Measurements from ENCODE around the gene TTYH2.

TTYH2 gene

GRCh38 chr17:74192950-74193781, 20.2 kb upstream of the TTYH2 start:
- no peaks in the 10 kb centered on the region for H3K36me3 ChIP-seq (ENCODE audit: control insufficient read depth in 1 of 2, insufficient read depth in 2 of 2, low read length in 2 of 2)
- H3K9ac ChIP-seq (ENCODE audit: low read depth in 1 of 2, low read length in 2 of 2) = no peak overlapping the region
- H3K4me3 ChIP-seq (ENCODE audit: low read depth in 1 of 2, low read length in 2 of 2) = peak overlapping the region in 1 of 2 donors; percentile 23
- no peaks in the 10 kb centered on the region for H3K9me3 ChIP-seq (ENCODE audit: control insufficient read depth in 1 of 2, low read length in 2 of 2)
- H3K27me3 ChIP-seq (ENCODE audit: control insufficient read depth in 1 of 2, insufficient read depth in 2 of 2, low read length in 2 of 2) = peaks cover 5 to 12% of the 10 kb centered on the region in 2 donors
- peaks cover 6 to 9% of the 10 kb centered on the region in 2 donors for H3K4me1 ChIP-seq (ENCODE audit: control insufficient read depth in 1 of 2, insufficient read depth in 2 of 2, low read length in 2 of 2)
- no peak overlapping the region for H3K27ac ChIP-seq (ENCODE audit: low read depth, low read length)

GRCh38 chr17:74194682-74195081, 18.7 kb upstream of the TTYH2 start:
- Histone ChIP-seq H3K4me3 (ENCODE audit: low read depth in 1 of 2, low read length in 2 of 2) (no peak overlapping the region), H3K9ac (ENCODE audit: low read depth in 1 of 2, low read length in 2 of 2) (no peak overlapping the region), H3K27me3 (ENCODE audit: control insufficient read depth in 1 of 2, insufficient read depth in 2 of 2, low read length in 2 of 2) (peaks cover 5 to 12% of the 10 kb centered on the region in 2 donors), H3K27ac (ENCODE audit: low read depth, low read length) (no peak overlapping the region), H3K4me1 (ENCODE audit: control insufficient read depth in 1 of 2, insufficient read depth in 2 of 2, low read length in 2 of 2) (peaks cover 6 to 12% of the 10 kb centered on the region in 2 donors), H3K36me3 (ENCODE audit: control insufficient read depth in 1 of 2, insufficient read depth in 2 of 2, low read length in 2 of 2) (no peaks in the 10 kb centered on the region), H3K9me3 (ENCODE audit: control insufficient read depth in 1 of 2, low read length in 2 of 2) (no peaks in the 10 kb centered on the region)

GRCh38 chr17:74196541-74197317, 16.6 kb upstream of the TTYH2 start:
- Histone ChIP-seq H3K4me1 (ENCODE audit: control insufficient read depth in 1 of 2, insufficient read depth in 2 of 2, low read length in 2 of 2) (peaks cover 6 to 16% of the 10 kb centered on the region in 2 donors), H3K36me3 (ENCODE audit: control insufficient read depth in 1 of 2, insufficient read depth in 2 of 2, low read length in 2 of 2) (no peaks in the 10 kb centered on the region), H3K27me3 (ENCODE audit: control insufficient read depth in 1 of 2, insufficient read depth in 2 of 2, low read length in 2 of 2) (peaks cover 20 to 23% of the 10 kb centered on the region in 2 donors), H3K27ac (ENCODE audit: low read depth, low read length) (no peak overlapping the region), H3K4me3 (ENCODE audit: low read depth in 1 of 2, low read length in 2 of 2) (no peak overlapping the region), H3K9ac (ENCODE audit: low read depth in 1 of 2, low read length in 2 of 2) (no peak overlapping the region), H3K9me3 (ENCODE audit: control insufficient read depth in 1 of 2, low read length in 2 of 2) (no peaks in the 10 kb centered on the region)

- no peaks in the 10 kb centered on the region for H3K36me3 ChIP-seq (ENCODE audit: control insufficient read depth in 1 of 2, insufficient read depth in 2 of 2, low read length in 2 of 2)
- H3K9me3 ChIP-seq (ENCODE audit: control insufficient read depth in 1 of 2, low read length in 2 of 2) = no peaks in the 10 kb centered on the region
- H3K4me3 ChIP-seq (ENCODE audit: low read depth in 1 of 2, low read length in 2 of 2) = no peak overlapping the region
- H3K27ac ChIP-seq (ENCODE audit: low read depth, low read length) = no peak overlapping the region
- H3K27me3 ChIP-seq (ENCODE audit: control insufficient read depth in 1 of 2, insufficient read depth in 2 of 2, low read length in 2 of 2) = peaks cover 20 to 29% of the 10 kb centered on the region in 2 donors
- no peak overlapping the region for H3K9ac ChIP-seq (ENCODE audit: low read depth in 1 of 2, low read length in 2 of 2)
- H3K4me1 ChIP-seq (ENCODE audit: control insufficient read depth in 1 of 2, insufficient read depth in 2 of 2, low read length in 2 of 2) = peaks cover 5 to 15% of the 10 kb centered on the region in 2 donors
Measured at GRCh38 chr17:74197801-74198200, 15.6 kb upstream of the TTYH2 start.

- Histone ChIP-seq H3K9me3 (ENCODE audit: control insufficient read depth in 1 of 2, low read length in 2 of 2) (no peaks in the 10 kb centered on the region), H3K36me3 (ENCODE audit: control insufficient read depth in 1 of 2, insufficient read depth in 2 of 2, low read length in 2 of 2) (no peaks in the 10 kb centered on the region), H3K4me3 (ENCODE audit: low read depth in 1 of 2, low read length in 2 of 2) (no peak overlapping the region), H3K4me1 (ENCODE audit: control insufficient read depth in 1 of 2, insufficient read depth in 2 of 2, low read length in 2 of 2) (peaks cover 0 to 10% of the 10 kb centered on the region in 2 donors), H3K9ac (ENCODE audit: low read depth in 1 of 2, low read length in 2 of 2) (no peak overlapping the region), H3K27ac (ENCODE audit: low read depth, low read length) (no peak overlapping the region), H3K27me3 (ENCODE audit: control insufficient read depth in 1 of 2, insufficient read depth in 2 of 2, low read length in 2 of 2) (peaks cover 20 to 29% of the 10 kb centered on the region in 2 donors)
Measured at GRCh38 chr17:74198694-74199093, 14.7 kb upstream of the TTYH2 start.

- Histone ChIP-seq H3K4me1 (ENCODE audit: control insufficient read depth in 1 of 2, insufficient read depth in 2 of 2, low read length in 2 of 2) (peaks cover 5 to 7% of the 10 kb centered on the region in 2 donors), H3K27me3 (ENCODE audit: control insufficient read depth in 1 of 2, insufficient read depth in 2 of 2, low read length in 2 of 2) (peaks cover 20 to 29% of the 10 kb centered on the region in 2 donors), H3K9ac (ENCODE audit: low read depth in 1 of 2, low read length in 2 of 2) (peak overlapping the region in 1 of 2 donors; percentile 10), H3K36me3 (ENCODE audit: control insufficient read depth in 1 of 2, insufficient read depth in 2 of 2, low read length in 2 of 2) (no peaks in the 10 kb centered on the region), H3K4me3 (ENCODE audit: low read depth in 1 of 2, low read length in 2 of 2) (peak overlapping the region; percentile 17 to 36), H3K27ac (ENCODE audit: low read depth, low read length) (no peak overlapping the region), H3K9me3 (ENCODE audit: control insufficient read depth in 1 of 2, low read length in 2 of 2) (no peaks in the 10 kb centered on the region)
Measured at GRCh38 chr17:74199306-74200092, 13.9 kb upstream of the TTYH2 start.

GRCh38 chr17:74200112-74200511, 13.3 kb upstream of the TTYH2 start:
- peaks cover 4% of the 10 kb centered on the region in 2 donors for H3K36me3 ChIP-seq (ENCODE audit: control insufficient read depth in 1 of 2, insufficient read depth in 2 of 2, low read length in 2 of 2)
- H3K27ac ChIP-seq (ENCODE audit: low read depth, low read length) = no peak overlapping the region
- H3K9me3 ChIP-seq (ENCODE audit: control insufficient read depth in 1 of 2, low read length in 2 of 2) = no peaks in the 10 kb centered on the region
- peaks cover 10 to 12% of the 10 kb centered on the region in 2 donors for H3K4me1 ChIP-seq (ENCODE audit: control insufficient read depth in 1 of 2, insufficient read depth in 2 of 2, low read length in 2 of 2)
- H3K4me3 ChIP-seq (ENCODE audit: low read depth in 1 of 2, low read length in 2 of 2) = no peak overlapping the region
- peaks cover 20 to 27% of the 10 kb centered on the region in 2 donors for H3K27me3 ChIP-seq (ENCODE audit: control insufficient read depth in 1 of 2, insufficient read depth in 2 of 2, low read length in 2 of 2)
- H3K9ac ChIP-seq (ENCODE audit: low read depth in 1 of 2, low read length in 2 of 2) = no peak overlapping the region

- Histone ChIP-seq H3K4me1 (ENCODE audit: control insufficient read depth in 1 of 2, insufficient read depth in 2 of 2, low read length in 2 of 2) (peaks cover 14 to 22% of the 10 kb centered on the region in 2 donors), H3K27me3 (ENCODE audit: control insufficient read depth in 1 of 2, insufficient read depth in 2 of 2, low read length in 2 of 2) (peaks cover 20 to 21% of the 10 kb centered on the region in 2 donors), H3K36me3 (ENCODE audit: control insufficient read depth in 1 of 2, insufficient read depth in 2 of 2, low read length in 2 of 2) (peaks cover 8 to 15% of the 10 kb centered on the region in 2 donors), H3K27ac (ENCODE audit: low read depth, low read length) (no peak overlapping the region), H3K9ac (ENCODE audit: low read depth in 1 of 2, low read length in 2 of 2) (no peak overlapping the region), H3K9me3 (ENCODE audit: control insufficient read depth in 1 of 2, low read length in 2 of 2) (no peaks in the 10 kb centered on the region), H3K4me3 (ENCODE audit: low read depth in 1 of 2, low read length in 2 of 2) (no peak overlapping the region)
Measured at GRCh38 chr17:74201250-74201649, 12.1 kb upstream of the TTYH2 start.

- Histone ChIP-seq H3K9ac (ENCODE audit: low read depth in 1 of 2, low read length in 2 of 2) (no peak overlapping the region), H3K27me3 (ENCODE audit: control insufficient read depth in 1 of 2, insufficient read depth in 2 of 2, low read length in 2 of 2) (peaks cover 20 to 21% of the 10 kb centered on the region in 2 donors), H3K4me3 (ENCODE audit: low read depth in 1 of 2, low read length in 2 of 2) (no peak overlapping the region), H3K9me3 (ENCODE audit: control insufficient read depth in 1 of 2, low read length in 2 of 2) (no peaks in the 10 kb centered on the region), H3K36me3 (ENCODE audit: control insufficient read depth in 1 of 2, insufficient read depth in 2 of 2, low read length in 2 of 2) (peaks cover 8 to 21% of the 10 kb centered on the region in 2 donors), H3K27ac (ENCODE audit: low read depth, low read length) (no peak overlapping the region), H3K4me1 (ENCODE audit: control insufficient read depth in 1 of 2, insufficient read depth in 2 of 2, low read length in 2 of 2) (peaks cover 14 to 23% of the 10 kb centered on the region in 2 donors)
Measured at GRCh38 chr17:74201948-74202347, 11.4 kb upstream of the TTYH2 start.
